ENCODE data around the gene MBD3L3. TPM values are rescaled to one million over a fixed set of nuclear protein-coding genes. Genes with fewer than 3 reads are reported as not detected.
A peak's percentile ranks its signal among the peaks of the same experiment; 100 is the strongest.
"Not testable (repeated sequence)": the region's sequence is repeated elsewhere in the genome, so short reads cannot be mapped to it uniquely, and the experiment has no call there.

MBD3L3 gene
- not detected for polyA plus RNA-seq (2013, experiment 1 of 2; ENCODE audit: insufficient read length)
- not detected for polyA plus RNA-seq (2013, experiment 2 of 2; ENCODE audit: insufficient read length)

GRCh38 chr19:7058576-7058975 lies at the start of gene MBD3L3:
Gene MBD3L3 (minus strand): TSS chr19:7058676. CDS start chr19:7058605, 71 bp downstream.
- not testable (repeated sequence) for DNase-seq

- DNase-seq: no peak
Measured at GRCh38 chr19:7106711-7107657, 48.5 kb upstream of the MBD3L3 start.

- no peak for DNase-seq
Measured at GRCh38 chr19:7104747-7105447, 46.4 kb upstream of the MBD3L3 start.

- no peak for DNase-seq
Measured at GRCh38 chr19:7101498-7102253, 43.2 kb upstream of the MBD3L3 start.

GRCh38 chr19:7099597-7099921 lies 41.1 kb upstream of the MBD3L3 start:
- DNase-seq: no peak

GRCh38 chr19:7098701-7099596 lies 40.5 kb upstream of the MBD3L3 start:
- peak; percentile 89 for DNase-seq

GRCh38 chr19:7098096-7098495 lies 39.6 kb upstream of the MBD3L3 start:
- no peak for DNase-seq

GRCh38 chr19:7088999-7089398 lies 30.5 kb upstream of the MBD3L3 start:
- no peak for DNase-seq

- DNase-seq: peak; percentile 21
Measured at GRCh38 chr19:7083076-7083956, 24.8 kb upstream of the MBD3L3 start.

- DNase-seq: no peak
Measured at GRCh38 chr19:7078008-7078407, 19.5 kb upstream of the MBD3L3 start.

- no peak for DNase-seq
Measured at GRCh38 chr19:7076151-7076550, 17.7 kb upstream of the MBD3L3 start.

GRCh38 chr19:7074705-7075282 lies 16.3 kb upstream of the MBD3L3 start:
- DNase-seq: no peak

GRCh38 chr19:7072541-7072940 lies 14.1 kb upstream of the MBD3L3 start:
- no peak for DNase-seq

GRCh38 chr19:7069904-7070226 lies 11.4 kb upstream of the MBD3L3 start:
- no peak for DNase-seq

- DNase-seq: peak; percentile 96
Measured at GRCh38 chr19:7069042-7069903, 10.8 kb upstream of the MBD3L3 start, which contains the start of gene ZNF557. Gene ZNF557 (plus strand): TSS chr19:7069703. CDS start chr19:7075075, 5,372 bp downstream.

- no peak for DNase-seq
Measured at GRCh38 chr19:7068599-7068998, 10.1 kb upstream of the MBD3L3 start.

- DNase-seq: peak; percentile 67
Measured at GRCh38 chr19:7067716-7068115, 9.2 kb upstream of the MBD3L3 start.

GRCh38 chr19:7067122-7067521 lies 8.6 kb upstream of the MBD3L3 start:
- peak; percentile 30 for DNase-seq

GRCh38 chr19:7063764-7064418 lies 5.4 kb upstream of the MBD3L3 start:
- DNase-seq: no peak
